ENCODE data around the gene HASPIN. TPM values are rescaled to one million over a fixed set of nuclear protein-coding genes. Genes with fewer than 3 reads are reported as not detected.
A peak's percentile ranks its signal among the peaks of the same experiment; 100 is the strongest.
"Not testable (repeated sequence)": the region's sequence is repeated elsewhere in the genome, so short reads cannot be mapped to it uniquely, and the experiment has no call there.

HASPIN gene
- total RNA-seq, 1 experiment from 2014 or later = 12.7 TPM

DNA sequence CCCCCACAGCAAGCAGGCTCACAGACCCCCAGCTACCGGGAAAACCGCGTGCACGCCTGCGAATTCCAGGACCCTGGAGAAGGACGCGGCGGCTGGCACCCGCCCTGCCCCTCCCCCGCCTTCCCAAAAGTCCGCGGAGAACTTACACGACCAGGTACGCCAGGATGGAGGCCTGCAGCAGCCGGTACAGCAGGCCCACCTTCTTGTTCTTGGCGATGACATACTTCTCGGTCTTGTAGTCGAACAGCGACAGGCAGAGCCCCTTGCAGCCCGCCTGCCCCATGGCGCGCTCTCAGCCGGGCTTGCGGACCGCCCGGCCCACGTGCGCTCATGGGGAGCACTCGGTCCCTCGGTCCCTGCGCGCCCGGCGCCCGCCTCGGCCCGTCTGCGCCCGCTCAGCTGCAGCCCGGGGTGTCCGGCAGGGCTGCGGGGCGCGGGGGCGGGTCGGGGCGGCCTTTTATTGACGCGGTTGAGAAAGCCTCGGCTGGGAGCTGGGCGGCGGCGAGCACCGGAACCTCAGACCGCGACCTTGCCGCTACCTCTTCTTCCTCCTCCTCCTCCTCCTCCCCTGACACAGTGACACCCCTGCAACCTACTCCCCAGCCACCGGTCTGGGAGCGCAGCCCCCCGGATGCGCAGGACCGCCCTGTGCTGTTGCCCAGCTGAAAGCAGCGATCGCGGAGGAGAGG is 27.8 kb upstream of the HASPIN start, which contains the start of gene P2RX5:
Gene P2RX5 (minus strand): TSS at position 433 of the 689 bp plus-strand sequence. CDS start 150 bp downstream, at position 283.
- DNase-seq (ENCODE audit: low read depth) = peak; percentile 49

DNA sequence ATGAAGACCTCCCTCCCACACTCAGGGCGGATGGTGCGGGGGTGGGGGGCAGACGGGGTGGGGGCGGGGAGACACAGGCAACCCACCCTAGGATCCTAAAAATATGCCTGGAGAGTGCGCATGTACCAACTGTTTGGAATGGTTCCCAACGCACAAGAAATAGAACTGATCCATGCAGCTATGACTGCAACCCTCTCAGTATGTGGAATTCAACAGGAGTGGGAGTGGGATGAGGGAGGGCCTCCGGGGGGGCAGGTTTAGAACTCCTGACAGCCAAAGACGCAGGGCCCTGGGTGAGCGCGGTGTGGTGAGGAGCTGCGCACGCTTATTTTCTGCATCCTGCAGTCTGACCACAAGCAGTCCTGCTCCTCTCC is 26.6 kb upstream of the HASPIN start:
- no peak for DNase-seq (ENCODE audit: low read depth)

DNA sequence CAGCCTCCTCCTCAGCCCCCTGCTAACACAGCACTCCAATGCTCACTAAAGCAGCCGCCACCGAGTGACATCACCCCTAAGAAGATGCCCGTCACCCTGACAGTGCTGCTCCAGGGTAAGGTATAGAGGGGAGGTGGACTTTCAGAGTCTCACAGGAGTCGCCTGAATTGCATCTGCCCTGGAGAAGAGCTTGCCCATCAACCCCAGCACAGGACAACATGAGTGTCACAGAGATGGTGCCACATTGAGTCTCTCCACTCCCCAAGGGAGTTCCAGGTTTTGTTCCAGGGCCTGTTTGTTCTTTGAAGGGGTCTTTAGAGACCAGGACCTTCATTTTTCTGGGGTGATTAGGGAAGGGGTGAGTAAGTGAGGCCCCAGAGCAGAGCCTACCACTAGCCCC is 25.6 kb upstream of the HASPIN start:
- DNase-seq (ENCODE audit: low read depth) = no peak

DNA sequence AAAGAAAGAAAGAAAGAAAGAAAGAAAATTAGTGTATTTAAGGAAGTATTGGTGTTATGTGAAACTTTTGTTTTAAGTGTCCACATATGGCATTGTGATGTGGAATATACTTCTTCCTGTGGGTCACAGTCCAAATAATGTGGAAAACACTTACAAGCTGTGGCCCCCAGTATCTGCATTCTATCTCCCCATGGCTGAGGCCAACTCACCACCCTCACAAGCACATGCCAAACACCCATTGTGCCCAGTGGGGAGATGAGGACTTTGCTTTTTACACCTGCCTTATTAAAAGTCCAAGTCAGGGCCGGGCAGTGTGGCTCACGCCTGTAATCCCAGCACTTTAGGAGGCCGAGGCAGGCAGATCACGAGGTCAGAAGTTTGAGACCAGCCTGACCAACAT is 23.8 kb upstream of the HASPIN start:
- DNase-seq (ENCODE audit: low read depth) = no peak

DNA sequence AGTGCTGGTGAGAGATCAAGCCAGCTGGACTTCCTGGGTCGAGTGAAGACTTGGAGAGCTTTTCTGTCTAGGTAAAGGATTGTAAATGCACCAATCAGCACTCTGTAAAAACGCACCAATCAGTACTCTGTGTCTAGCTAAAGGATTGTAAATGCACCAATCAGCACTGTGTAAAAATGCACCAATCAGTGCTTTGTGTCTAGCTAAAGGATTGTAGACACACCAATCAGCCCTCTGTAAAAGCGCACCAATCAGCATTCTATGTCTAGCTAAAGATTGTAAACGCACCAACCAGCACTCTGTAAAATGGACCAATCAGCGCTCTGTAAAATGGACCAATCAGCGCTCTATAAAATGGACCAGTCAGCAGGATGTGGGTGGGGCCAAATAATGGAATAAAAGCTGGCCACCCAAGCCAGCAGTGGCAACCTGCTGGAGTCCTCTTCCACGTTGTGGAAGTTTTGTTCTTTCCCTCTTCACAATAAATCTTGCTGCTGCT is 21.6 kb upstream of the HASPIN start:
- DNase-seq (ENCODE audit: low read depth) = not testable (repeated sequence)

DNA sequence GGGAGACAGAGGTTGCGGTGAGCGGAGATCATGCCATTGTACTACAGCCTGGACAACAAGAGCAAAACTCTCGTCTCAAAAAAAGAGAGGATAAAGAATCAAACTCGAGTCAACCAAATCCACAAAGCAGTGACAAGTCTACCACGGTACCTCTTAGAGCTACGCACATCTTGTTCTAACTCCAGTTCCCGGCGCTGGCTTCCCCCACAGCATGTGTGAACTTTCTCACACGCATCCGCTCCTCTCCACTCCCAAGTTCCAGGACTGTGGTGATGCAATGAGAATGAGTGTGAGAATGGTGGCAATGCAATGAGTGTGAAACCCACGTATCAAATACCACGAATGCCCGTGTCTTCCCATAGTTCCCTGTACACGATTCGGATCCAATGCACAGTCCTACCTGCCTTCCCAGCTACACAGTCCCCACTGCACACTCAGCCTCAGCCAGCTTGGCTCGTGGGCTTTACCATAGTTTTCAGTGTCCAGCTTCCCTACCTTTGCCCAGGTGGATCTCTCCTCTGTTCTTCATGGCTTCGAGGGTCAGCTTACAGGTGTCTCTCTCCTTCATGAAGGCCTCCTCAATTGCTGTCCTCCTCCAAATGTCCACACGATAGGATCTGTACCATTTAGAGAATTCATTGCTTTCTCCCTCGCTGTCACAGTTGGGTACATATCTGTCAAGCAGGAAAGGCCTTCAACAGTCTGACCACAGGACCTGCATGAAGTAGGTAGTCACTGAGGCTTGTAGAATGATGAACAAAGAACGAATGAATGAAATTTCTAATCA is 18.6 kb upstream of the HASPIN start:
- no peak for DNase-seq (ENCODE audit: low read depth)

DNA sequence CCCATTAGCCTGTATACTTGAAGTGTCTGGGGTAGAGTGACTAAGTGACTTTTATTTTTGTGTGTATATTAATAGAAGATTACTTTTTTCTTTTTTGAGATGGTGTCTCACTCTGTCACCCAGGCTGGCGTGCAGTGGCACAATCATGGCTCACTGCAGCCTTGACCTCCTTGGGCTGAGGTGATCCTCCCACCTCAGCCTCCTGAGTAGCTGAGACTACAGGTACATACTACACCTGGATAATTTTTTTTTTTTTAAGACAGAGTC is 18.1 kb upstream of the HASPIN start:
- DNase-seq (ENCODE audit: low read depth) = not testable (repeated sequence)

DNA sequence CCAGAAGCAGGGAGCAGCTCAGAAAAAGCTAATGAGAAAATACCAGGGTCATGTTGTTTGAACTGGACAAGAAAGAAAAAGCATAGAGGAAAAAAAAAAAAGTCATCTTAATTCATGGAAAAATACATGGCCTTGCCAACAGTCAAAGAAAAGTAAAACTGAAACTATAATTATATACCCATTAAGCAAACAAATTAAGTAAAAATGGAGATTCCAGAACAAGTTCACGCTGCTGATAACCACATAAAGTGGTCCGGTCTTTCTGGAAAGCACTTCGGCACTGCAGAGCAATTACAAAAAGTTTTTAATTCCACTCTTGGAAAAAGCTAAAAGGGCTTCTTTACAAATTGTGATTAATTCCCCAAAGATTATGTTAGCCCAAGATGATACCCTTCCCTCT is 15.3 kb upstream of the HASPIN start:
- no peak for DNase-seq (ENCODE audit: low read depth)

DNA sequence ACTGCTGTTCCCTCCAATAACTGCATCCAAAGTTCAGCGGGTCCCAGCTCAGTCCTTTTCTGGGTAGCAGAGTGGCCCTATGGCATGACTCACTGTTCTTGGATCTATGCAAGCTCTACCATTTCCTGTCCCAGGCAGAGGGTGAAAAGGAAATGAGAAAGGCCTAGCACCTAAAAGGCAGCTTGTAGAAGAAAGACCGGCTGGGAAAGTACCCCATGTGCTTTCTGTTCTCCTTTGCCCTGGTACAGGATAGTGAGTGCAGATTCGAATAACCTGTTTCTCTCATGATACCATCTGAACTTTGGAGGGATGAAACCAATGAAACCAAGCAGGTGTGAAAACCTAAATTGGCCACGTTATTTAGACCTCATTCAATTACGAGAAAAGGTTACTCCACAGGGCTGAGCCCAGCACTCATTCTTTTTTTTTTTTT is 12.7 kb upstream of the HASPIN start:
- peak; percentile 74 for DNase-seq (ENCODE audit: low read depth)

DNA sequence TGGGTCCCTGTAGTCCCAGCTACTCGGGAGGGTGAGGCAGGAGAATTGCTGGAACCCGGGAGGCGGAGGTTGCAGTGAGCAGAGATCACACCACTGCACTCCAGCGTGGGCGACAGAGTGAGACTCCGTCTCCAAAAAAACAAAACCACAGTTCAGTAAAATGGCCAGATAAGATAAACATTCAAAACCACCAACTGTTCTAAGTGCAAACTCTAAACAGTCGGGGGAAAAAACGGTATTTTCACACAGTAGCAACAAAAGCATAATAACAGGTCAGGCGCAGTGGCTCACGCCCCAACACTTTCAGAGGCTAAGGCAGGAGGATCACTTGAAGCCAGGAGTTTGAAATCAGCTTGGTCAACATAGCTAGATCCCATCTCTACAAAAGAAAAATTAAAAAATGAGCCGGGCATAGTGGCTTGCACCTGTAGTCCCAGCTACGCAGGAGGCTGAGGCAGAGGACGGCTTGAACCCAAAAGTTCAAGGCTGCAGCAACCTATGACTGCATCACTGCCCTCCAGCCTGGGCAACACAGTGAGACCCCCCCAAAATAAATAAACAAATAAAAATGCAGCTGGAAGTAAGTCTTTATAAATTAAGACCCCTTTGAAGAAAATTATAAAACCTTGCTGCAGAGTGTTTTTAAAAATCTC is 10.8 kb upstream of the HASPIN start:
- no peak for DNase-seq (ENCODE audit: low read depth)

DNA sequence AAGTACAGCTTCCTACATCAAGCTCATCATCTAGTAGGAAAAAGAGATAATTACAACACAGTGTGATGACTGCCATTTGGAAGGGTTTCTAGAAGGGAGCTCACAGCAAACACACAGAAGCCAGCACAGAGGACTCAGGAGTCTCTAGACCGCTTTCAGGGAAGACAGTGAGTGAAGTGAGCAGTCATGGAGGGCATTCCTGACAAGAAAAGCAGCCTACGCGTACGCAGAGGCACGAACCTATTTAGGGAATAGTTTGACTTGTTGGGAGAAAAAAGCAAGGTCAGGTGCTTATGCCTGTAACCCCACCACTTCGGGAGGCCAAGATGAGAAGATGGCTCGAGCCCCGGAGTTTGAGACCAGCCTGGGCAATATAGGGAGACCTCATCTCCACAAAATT is 8.4 kb upstream of the HASPIN start:
- DNase-seq (ENCODE audit: low read depth) = no peak

DNA sequence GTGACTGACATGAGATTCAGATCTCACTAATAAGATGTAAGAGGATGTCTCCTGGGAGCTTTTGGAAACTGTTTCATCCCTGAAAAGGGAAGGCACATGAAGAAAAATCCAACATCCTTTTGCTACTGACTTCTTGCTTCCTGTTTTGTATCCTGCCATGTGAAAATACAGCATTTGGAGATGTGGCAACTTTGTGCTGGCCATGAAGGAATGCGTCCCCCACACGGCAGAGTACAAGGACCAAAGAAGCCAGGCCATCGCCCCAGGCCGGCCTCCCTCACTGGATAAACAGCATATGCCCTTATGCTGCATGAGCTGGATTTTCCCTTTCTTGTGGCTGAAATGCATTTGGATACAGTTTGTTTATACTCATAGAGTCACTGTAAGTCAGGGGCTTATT is 5.5 kb upstream of the HASPIN start:
- DNase-seq (ENCODE audit: low read depth) = no peak

DNA sequence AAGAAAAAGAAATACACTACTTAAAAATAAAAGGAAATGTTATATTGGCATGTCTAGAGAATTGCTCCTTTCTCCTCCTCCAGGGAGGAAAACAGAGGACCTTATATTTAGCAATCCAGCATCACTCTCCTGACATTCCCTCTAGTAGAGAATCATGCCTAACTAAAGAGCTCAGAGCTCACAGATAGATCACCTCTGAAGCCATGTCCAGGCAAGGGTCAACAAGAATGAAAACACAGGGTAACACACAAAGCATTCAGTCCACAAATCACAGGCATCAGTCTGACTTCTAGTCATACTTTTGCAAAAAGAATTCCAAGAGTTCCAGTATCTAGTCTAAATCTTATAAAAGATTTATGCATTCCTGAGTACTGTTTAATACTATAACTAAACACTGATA is 4.4 kb upstream of the HASPIN start:
- DNase-seq (ENCODE audit: low read depth) = no peak

DNA sequence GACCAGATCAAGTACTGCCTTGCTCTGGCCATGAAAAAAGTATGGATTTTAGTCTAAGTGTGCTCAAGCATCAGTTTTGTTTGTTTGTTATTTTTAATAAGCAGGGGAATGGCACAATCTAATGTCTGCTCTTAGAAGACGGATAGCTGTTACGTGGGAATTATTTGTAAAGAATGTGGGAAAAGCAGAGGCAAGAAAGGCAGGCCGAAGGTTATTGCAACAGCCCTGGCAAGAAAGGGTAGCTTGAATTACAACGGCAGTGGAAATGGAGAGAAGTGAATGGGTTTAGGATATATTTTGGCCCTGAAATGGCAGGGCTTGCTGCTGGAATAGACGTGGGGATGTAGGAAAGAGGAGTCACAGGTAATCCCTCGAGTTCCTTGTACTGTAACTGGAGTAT is 987 bp upstream of the HASPIN start:
- DNase-seq (ENCODE audit: low read depth) = no peak

DNA sequence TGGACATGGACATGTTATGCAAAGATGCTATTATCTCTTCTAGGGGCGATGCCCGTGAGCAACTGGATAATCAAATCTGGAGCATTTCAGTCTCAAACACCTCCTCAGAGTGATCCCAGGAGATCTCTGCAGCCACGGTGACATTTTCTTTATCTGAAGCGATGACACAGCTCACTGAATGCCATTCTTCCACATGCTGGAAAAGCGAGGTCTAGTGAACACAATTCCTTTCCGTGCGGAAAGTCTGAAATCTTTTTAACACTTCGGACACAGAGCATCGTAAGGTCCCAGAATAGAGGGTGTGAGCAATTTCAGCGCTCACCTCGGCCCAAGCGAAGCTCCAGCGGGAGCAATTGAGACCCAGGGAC is 531 bp upstream of the HASPIN start:
- DNase-seq (ENCODE audit: low read depth) = no peak

DNA sequence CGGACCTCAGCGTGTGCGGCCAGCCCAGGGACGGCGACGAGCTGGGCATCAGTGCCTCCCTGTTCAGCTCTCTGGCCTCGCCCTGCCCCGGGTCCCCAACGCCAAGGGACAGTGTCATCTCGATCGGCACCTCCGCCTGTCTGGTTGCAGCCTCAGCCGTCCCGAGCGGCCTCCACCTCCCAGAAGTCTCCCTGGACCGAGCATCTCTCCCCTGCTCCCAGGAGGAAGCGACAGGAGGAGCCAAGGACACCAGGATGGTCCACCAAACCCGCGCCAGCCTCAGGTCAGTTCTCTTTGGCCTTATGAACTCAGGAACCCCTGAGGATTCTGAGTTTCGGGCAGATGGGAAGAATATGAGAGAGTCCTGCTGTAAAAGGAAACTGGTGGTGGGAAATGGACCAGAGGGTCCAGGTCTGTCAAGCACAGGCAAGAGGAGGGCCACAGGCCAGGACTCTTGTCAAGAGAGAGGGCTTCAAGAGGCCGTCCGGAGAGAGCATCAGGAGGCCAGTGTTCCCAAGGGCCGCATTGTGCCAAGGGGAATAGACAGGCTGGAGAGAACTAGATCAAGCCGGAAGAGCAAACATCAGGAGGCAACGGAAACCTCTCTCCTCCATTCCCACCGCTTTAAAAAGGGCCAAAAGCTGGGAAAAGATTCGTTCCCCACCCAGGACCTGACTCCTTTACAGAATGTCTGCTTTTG is 825 bp downstream of the HASPIN start:
- no peak for DNase-seq (ENCODE audit: low read depth)

DNA sequence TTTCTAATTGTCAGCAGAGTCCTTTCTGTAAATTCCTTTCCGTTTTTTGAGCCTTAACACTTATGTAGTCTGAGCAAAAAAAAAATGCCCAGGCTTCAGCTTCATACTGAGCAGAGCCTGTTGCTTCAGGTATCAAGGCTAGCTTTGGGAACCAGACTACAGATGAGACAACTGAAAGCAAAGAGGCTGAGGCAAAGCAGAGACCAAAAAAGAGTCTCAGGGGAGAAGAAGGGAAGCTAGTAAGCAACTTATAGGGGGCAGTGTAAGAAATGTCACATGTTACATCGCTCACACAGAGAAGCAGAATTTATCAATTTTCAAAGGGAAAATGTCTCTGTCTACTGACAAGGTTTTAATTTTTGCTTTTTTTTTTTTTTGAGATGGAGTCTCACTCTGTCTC is 3.3 kb downstream of the HASPIN start:
- no peak for DNase-seq (ENCODE audit: low read depth)

DNA sequence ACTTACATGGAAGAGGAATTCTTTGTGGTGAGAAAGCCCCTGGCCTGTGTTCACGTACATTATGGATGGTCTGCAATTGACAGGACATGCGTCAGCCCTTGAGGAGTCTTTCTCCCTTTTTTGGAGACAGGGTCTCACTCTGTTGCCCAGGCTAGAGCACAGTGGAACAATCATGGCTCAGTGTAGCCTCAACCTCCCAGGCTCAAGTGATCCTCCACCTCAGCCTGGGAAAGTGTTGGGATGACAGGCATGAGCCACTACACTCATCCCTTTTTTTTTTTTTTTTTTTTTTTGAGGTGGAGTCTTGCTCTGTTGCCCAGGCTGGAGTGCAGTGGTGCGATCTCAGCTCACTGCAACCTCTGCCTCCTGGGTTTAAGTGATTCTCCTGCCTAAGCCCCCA is 4.4 kb downstream of the HASPIN start:
- not testable (repeated sequence) for DNase-seq (ENCODE audit: low read depth)

DNA sequence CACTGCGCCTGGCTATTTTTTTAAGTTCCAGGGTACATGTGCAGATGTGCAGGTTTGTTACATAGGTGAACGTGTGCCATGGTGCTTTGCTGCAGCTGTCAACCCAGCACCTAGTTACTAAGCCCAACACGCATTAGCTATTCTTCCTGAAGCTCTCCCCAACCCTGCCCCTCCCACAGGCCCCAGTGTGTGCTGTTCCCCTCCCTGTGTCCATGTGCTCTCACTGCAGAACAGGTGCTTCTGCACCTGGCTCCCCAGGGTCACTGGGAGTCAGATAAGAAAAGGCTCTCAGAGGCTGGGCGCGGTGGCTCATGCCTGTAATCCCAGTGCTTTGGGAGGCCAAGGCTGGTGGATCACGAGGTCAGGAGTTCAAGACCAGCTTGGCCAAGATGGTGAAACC is 6.2 kb downstream of the HASPIN start:
- no peak for DNase-seq (ENCODE audit: low read depth)

DNA sequence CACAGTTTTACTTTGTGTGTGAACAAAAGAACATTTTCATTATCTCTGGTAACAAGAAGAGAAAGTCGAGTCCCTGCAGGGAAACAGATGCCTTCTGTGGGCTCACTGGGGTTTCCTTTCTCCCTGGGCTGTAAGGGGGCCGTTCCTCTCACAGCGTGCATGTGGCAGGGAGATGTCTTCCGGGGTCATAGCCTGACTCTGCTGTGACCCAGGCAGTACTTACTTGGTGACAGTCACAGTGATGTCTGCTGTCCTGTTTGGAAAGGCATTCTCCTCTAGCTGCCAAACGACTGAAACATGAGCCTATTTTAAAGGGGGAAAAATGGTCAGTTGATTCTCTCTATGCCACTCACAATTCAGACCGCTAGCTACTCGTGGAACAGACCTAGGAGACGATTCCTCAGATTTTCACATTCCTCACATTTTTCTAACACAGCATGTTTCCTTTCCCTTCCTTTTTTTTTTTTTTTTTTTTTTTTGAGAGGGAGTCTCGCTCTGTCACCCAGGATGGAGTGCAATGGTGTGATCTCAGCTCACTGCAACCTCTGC is 7.3 kb downstream of the HASPIN start:
- DNase-seq (ENCODE audit: low read depth) = no peak

DNA sequence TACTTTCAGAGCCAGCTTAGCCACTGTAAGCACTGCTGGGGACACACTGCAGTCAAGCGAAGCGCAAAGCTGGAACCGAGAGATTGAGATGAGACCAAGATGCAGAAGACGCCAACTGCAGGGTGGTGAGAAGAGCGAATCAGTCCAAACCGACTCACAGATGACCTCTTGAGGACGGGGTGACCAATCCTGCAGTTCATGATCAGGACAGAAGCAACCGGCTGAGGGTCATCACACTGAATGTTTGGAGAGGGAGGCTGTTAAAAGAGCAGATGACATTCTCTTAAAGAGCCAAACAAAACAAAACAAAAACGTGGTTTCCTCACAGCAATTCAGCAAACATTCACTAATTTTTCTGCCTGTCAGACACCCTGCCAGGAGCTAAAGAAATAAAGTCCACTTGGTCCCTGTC is 8.5 kb downstream of the HASPIN start:
- DNase-seq (ENCODE audit: low read depth) = no peak

DNA sequence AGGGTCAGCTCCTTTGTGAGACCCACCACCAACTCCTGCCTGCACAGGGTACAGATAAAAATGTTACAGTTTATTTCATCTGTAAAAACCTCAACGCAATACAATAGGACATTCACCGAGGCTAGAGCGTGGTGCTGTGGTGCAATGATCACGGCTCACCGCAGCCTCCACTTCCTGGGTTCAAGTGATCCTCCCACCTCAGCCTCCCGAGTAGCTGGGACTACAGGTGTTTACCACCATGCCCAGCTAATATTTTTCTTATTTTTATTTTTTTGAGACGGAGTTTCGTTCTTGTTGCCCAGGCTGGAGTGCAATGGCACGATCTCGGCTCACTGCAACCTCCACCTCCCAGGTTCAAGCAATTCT is 11.2 kb downstream of the HASPIN start:
- not testable (repeated sequence) for DNase-seq (ENCODE audit: low read depth)
